Neutrophil (primary cell): ENCODE results near the gene ZBTB20.
A peak's percentile ranks its signal among the peaks of the same experiment; 100 is the strongest.

Source experiments
- H3K27ac ChIP-seq: fragments of 200-600 bp; sonication (generic); 2 replicates; pipeline ENCODE4 v1.5.1; 2016; ENCODE audit warnings: mild to moderate bottlenecking, moderate library complexity
- H3K27me3 ChIP-seq: fragments of 200-600 bp; sonication (generic); 2 replicates; pipeline ENCODE4 v1.6.0; 2016; ENCODE audit warnings: mild to moderate bottlenecking
- H3K36me3 ChIP-seq: fragments of 200-600 bp; sonication (generic); 2 replicates; pipeline ENCODE4 v1.5.1; 2017
- H3K4me1 ChIP-seq, 2 experiments: fragments of 200-600 bp in 1 of 2; sonication (generic) in 1 of 2; 1 replicate in 1 of 2; 2 replicates in 1 of 2; pipeline versions ENCODE4 v1.5.1 to v1.6.1; 2013 to 2016; ENCODE audit warnings: low read depth in 1 of 2, low read length in 1 of 2, mild to moderate bottlenecking in 1 of 2, moderate library complexity in 1 of 2; ENCODE audit not compliant: control insufficient read depth in 1 of 2, insufficient read depth in 1 of 2
- H3K4me3 ChIP-seq, 2 experiments: fragments of 200-600 bp in 1 of 2; sonication (generic) in 1 of 2; 1 replicate in 1 of 2; 2 replicates in 1 of 2; pipeline ENCODE4 v1.5.1; 2013 to 2016; ENCODE audit warnings: low read depth in 1 of 2, low read length in 1 of 2, mild to moderate bottlenecking in 1 of 2, moderate library complexity in 1 of 2
- H3K9me3 ChIP-seq: fragments of 200-600 bp; sonication (generic); 2 replicates; pipeline ENCODE4 v1.5.1; 2016
- TF ChIP-seq, protein P1 (sequence below): fragments of 200-600 bp; sonication (generic); IDR thresholded peaks from 2 replicates; pipeline ENCODE4 v1.5.1; 2016; ENCODE audit warnings: antibody characterized with exemption

The ZBTB20 gene

DNA sequence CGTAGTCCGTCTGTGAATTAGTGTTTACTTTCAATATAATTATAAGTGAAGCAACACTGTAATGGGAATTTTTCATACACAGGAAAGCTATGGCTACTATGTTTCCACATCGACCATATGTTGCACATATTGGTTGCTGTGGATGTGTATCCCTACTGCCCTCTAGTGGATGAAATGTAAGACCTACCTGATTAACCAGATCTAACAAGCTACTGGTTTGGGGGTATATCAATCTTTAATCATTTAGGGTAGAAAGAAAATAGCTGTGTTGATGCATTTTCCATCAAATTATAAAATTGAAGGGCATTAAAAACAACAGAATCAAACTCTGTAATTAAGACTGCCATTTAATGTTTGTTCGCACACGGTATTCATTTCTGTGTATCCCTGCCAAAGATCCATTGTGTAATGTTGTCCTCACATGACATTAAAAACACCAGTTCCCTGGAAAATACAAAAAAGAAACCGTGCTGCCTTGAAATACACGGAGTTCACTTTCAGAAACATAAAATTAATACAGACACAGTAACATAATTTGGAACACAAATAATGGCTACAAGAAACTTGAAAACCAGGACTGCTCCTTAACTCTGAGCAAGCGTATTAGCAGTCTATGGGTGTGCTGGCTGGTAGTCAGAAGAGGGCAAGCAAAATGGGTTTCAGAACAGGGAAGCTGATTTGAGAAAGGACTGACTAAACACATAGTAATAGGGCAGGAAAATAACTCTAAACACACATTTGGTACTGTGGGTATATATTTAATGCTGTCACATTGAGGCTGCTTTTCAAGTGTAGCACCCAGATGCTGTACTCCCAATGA, 728.2 kb downstream of the ZBTB20 start:
- Histone ChIP-seq H3K27ac (no peak overlapping the region), H3K27me3 (no peaks in the 10 kb centered on the region), H3K9me3 (no peaks in the 10 kb centered on the region), H3K4me3 (no peak overlapping the region), H3K36me3 (no peaks in the 10 kb centered on the region), H3K4me1 (peaks cover 0 to 11% of the 10 kb centered on the region in 2 experiments)
- TF ChIP-seq, protein P1, sequence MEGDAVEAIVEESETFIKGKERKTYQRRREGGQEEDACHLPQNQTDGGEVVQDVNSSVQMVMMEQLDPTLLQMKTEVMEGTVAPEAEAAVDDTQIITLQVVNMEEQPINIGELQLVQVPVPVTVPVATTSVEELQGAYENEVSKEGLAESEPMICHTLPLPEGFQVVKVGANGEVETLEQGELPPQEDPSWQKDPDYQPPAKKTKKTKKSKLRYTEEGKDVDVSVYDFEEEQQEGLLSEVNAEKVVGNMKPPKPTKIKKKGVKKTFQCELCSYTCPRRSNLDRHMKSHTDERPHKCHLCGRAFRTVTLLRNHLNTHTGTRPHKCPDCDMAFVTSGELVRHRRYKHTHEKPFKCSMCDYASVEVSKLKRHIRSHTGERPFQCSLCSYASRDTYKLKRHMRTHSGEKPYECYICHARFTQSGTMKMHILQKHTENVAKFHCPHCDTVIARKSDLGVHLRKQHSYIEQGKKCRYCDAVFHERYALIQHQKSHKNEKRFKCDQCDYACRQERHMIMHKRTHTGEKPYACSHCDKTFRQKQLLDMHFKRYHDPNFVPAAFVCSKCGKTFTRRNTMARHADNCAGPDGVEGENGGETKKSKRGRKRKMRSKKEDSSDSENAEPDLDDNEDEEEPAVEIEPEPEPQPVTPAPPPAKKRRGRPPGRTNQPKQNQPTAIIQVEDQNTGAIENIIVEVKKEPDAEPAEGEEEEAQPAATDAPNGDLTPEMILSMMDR: peak; percentile 44

DNA sequence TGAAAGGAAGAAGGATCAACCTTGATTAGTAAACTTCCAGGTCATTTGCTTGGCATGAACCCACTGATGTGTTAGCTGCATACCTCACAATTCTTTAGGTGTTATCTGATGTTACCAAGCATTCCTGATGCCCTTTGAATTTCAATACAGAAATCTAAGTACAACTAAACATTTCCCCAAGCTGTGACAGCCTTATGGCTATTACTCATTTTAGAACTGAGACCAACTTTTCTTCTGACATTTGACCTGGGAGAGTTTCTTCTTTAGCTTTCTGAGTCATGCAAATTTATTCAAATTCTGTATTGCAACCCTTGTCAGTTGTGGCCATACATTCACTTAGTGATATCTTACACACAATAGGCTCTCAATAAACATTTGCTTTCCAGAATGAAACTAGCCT, 729.0 kb downstream of the ZBTB20 start:
- TF ChIP-seq, protein P1: no peak
- H3K4me3 ChIP-seq: no peak overlapping the region
- H3K27me3 ChIP-seq: no peaks in the 10 kb centered on the region
- H3K9me3 ChIP-seq: no peaks in the 10 kb centered on the region
- no peaks in the 10 kb centered on the region for H3K36me3 ChIP-seq
- H3K4me1 ChIP-seq: peaks cover 0 to 12% of the 10 kb centered on the region in 2 experiments
- H3K27ac ChIP-seq: no peak overlapping the region

DNA sequence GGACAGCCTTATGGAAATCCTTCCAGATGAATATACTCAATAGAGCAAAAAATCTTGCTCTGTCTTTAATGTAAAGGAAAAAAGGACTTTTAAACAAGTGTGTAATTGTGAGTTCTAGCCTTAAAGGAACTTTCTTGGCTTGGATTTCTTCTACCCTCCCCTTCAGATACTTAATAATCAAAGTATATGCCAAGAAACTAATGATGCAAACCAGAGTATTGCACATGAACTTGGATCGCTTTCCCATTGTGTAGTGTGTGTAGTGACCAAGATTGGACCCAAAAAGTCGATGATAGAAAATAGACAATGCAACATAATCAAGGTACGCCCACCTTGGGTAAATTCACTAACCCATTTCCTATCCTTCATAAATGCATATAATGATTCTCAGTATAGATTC, 729.4 kb downstream of the ZBTB20 start:
- no peaks in the 10 kb centered on the region for H3K27me3 ChIP-seq
- TF ChIP-seq, protein P1: no peak
- H3K27ac ChIP-seq: no peak overlapping the region
- no peaks in the 10 kb centered on the region for H3K9me3 ChIP-seq
- no peaks in the 10 kb centered on the region for H3K36me3 ChIP-seq
- H3K4me3 ChIP-seq: no peak overlapping the region
- H3K4me1 ChIP-seq: peaks cover 0 to 12% of the 10 kb centered on the region in 2 experiments

DNA sequence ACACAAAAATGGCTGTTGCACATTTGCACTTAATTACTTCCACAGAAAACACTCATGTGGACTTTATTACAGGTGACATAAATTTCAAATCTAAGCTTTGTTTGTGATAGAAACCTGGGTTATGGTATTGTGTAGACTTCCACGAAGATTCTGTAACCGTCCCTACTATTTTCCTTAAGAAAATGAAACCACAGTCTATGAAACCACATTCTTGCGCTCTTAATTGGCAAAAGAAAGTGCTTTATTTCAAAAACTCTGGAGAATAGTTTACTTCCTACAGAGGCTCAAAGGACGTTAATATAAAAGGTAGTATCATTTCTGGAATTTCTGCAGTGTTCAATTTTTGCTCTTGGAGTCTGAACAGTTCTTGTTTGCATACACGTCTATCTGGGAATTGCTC, 729.8 kb downstream of the ZBTB20 start:
- TF ChIP-seq, protein P1: no peak
- no peak overlapping the region for H3K4me3 ChIP-seq
- H3K36me3 ChIP-seq: no peaks in the 10 kb centered on the region
- H3K27ac ChIP-seq: no peak overlapping the region
- peaks cover 0 to 12% of the 10 kb centered on the region in 2 experiments for H3K4me1 ChIP-seq
- H3K27me3 ChIP-seq: no peaks in the 10 kb centered on the region
- H3K9me3 ChIP-seq: no peaks in the 10 kb centered on the region

DNA sequence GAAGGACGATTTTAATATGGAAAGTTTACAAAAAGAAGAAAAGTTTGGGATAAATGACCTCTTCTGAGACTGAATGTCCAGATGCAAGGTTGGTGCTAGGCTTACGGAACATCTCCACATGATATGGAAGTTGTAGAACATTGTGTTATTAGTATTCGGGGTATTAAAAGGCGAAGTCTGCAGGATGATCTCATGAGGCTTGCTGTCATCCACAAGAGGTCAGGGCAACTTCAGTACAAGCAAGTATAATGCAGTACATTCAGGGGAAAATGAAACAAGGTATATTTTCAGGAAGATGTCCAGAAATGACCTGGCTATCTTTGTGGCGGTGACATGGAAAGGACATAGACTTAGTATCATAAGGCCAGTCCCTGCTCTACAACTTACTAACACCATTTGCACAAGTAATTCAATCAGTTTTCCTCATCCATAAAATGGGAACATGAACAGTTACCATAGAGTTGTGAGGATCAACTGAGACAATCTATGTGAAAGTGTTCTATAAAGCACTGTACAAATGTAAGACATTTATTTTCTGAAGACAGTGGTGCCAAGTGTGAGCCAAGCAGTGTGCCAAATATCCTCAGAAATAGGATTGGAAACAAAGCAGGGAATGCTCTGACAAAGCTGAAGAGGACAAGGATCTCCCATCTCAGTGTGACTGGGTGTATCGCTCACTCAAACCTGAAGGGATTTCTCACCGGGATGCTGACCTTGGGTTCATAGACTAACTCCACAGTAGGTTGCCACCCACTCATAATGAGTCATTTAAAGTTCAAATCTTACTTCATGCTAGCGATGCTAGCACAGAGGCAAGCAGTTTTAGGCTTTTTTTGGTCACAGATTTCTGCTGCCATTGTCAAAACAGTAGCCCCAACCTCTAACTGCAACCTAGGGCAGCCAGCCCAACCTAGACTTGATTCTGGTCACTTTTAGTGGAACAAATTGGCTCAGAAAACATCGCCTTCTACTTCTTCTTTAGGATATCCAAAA, 735.0 kb downstream of the ZBTB20 start:
- Histone ChIP-seq H3K27ac (no peak overlapping the region), H3K36me3 (no peaks in the 10 kb centered on the region), H3K27me3 (no peaks in the 10 kb centered on the region), H3K4me1 (peaks cover 0 to 7% of the 10 kb centered on the region in 2 experiments), H3K4me3 (no peak overlapping the region), H3K9me3 (no peaks in the 10 kb centered on the region)
- TF ChIP-seq, protein P1: no peak
